Fibroblast of skin of back (primary cell): Measurements from ENCODE around the gene XYLT2.

Source experiments
- DNase-seq: peaks from one replicate; pipeline ENCODE4 v3.0.0-alpha.2; 2013

Gene XYLT2

DNA sequence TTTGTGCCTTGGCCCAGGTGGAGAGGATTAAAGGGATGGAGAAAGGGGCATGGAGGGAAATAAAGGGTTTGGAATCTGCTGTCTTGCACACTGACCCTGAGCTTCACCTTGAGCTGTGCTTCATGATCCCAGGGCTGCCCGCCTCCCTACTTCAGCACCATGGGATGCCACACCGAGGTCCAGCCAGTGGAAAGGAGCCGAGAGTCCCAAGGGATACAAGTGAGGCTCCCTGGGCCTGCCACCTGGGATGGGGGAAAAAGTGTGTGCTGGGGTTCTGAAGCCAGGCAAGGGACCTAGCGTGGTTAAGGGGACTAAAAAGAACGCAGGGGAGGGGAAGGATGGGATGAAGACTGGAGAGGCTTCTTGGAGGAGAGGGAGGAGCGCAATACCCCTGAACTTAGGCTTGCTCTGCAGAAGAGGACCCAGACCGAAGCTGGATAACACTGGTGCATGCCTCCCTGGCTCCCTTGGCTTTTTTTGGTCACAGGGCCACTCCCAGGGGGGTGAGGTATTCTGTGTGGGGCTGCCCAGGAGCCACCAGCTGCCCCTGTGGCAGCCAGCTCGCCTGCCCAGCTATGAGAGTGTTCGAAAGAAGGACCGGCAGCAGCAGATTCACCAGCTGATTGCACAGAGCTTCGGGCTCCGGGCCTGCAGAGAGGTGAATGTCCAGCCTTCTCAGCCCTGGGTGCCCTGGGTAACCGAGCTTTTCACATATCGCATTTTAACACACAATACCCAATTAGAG is 19.9 kb downstream of the XYLT2 start:
- no peak for DNase-seq

DNA sequence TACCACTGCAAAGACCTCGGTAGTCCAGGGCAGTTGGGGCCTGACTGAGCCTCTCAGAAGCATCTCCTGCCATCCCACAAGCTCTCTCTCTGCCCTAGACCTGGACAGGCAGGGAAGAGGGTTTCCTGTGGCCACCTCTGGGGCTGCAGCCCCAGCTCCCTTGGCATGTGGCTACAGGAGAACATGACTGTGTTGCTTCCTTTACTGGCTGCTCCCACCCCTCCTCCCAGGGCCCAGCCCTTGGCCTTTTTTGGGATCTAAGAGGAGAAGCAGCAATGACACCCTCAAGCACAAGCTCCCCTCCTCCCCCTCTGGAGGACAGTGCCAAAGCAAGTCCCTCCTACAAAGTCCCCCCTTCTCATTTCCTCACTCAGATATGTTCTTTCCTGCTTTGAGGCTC is 21.5 kb downstream of the XYLT2 start:
- no peak for DNase-seq

DNA sequence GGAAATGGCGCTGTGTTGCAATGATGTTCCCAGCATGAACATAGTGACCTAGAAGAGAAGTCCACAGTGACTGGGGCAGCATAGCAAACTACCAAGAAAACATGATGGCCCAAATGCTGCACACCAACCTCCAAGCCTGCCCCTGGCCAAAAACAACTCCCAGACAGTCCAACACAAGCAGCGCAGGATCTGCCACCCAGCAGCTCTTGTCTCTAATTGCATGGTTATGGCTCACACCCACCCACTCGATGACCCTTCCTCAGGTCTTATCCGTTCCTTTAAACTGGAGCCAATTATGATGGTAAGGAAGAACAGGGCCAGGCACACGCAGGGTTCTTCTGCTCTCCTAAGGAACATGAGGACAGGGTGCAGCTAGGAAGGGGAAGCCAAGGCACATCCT is 24.1 kb downstream of the XYLT2 start:
- DNase-seq, result no peak

DNA sequence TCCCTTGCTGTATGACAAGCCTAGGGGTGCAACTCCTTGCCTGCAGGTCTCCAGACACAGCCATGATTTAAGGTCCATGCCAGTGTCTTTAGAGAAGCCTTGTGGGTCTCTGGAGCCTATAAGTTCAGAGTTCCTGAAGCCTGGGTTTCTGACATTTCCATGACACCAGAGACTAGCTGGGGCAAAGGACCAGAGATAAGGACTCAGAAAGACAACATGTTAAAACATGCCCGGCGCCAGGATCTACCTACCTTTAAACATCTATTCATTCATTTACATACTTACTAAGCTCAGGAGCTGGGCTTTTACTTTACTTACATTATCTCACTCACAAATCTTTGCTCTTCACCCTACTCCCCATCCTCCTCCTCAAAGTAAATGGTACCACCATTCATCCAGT is 25.6 kb downstream of the XYLT2 start:
- no peak for DNase-seq

DNA sequence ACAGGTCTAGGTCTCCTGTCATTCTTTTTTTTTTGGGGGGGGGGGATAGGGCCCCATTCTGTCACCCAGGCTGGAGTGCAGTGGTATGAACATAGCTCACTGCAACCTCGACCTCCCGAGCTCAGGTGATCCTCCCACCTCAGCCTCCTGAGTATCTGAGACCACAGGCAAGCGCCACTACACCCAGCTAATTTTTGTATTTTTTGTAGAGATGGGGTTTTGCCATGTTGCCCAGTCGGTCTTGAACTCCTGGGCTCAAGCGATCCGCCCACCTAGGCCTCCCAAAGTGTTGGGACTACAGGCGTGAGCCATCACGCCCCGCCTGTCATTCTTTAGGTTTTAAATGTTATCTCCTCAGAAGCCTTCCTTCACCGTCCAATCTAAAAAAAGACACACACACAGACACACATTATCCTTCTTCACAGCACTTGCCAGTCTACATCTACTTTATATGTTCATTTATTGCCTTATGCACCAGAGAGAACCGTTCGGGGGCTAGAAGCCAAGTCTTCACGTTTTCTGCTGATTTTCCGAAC is 26.4 kb downstream of the XYLT2 start:
- DNase-seq, result no peak

DNA sequence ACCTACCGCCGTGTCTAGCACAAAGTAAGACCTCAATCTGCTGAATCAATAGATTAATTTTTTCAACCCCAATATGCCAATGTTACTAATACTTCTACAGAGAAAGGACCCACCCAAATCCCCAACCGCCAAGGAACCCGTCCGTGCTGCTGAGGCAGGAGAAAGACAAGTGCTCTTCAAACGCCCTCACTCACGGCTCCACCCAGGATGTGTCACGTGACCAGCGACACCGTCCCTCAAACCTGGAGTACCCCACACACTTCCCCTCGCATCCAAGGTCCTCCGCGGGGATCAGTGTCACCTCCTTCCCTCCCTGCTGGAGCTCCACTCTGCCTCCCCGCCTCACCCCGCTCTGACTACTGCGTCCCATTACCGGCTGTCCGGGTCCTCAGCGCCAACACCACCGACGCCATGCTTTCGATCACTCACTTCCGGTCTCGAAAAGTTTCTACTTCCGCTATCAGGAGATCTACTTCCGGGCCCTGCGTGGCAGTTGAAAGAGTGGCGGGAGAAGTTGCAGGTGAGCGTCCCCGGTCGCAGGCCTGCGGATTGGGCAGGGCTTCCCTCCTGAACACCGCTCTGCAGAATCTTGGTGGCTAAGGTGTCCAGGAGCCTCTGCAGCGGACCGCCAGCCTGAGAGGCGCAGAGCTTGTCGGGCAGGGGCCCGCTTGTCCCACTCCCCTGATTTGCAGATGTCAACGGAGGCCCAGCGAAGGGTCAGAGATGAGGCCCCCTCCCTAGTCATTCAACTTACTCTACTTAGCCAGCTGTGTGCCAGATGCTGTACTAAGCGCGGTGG is 27.0 kb downstream of the XYLT2 start, which contains the start of the genes EME1 and MRPL27:
EME1 (plus strand) TSS at position 472 of the 799 bp plus-strand sequence. CDS start 1,980 bp downstream, outside the sequence.
MRPL27 (minus strand) TSS at position 427 of the 799 bp plus-strand sequence; CDS start at position 413, 14 bp downstream.
- peak; percentile 90 for DNase-seq

DNA sequence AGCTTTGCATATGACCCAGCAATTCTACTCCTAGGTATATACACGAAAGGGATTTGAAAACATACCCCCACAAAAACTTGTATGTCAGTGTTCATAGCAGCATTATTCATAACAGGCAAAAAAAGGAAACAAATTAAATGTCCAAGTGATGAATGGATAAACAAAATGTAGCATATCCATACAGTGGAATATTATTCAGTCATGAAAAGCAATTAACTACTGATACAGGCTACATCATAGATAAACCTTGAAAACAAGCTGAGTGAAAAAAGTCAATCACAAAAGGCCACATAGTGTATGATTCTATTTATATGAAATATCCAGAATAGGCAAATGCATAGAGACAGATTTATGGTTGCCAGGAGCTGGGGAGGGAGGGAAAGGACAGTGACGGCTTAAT is 27.8 kb downstream of the XYLT2 start:
- DNase-seq, result no peak

DNA sequence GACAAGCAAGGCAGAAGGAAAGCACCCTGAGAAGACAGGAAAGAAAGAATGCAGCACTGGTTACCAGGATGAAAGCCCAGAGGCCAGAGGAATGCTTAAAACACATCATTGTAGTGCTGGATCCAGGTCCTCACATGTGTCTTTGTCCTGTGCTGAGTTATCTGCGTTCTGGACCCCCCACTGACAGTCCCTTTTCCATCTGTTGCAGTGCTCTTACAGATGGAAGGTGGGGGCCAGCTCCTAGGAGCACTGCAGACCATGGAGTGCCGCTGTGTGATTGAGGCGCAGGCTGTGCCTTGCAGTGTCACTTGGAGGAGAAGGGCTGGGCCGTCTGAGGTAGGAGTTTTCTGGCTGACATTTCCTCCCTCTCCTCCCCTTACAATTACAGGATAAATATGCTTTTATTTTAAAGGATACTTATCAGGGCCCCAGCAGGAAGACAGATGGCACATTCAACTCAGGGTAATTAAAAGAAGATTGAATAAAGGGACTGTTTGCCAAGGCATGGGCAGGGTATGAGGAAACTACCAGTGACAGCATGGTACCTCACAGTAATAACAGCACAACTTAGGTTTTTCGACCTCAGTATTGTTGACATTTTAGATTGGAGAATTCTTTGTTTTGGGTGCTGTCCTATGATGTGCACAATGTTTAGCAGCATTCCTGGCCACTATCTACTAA is 30.1 kb downstream of the XYLT2 start:
- DNase-seq, result no peak

DNA sequence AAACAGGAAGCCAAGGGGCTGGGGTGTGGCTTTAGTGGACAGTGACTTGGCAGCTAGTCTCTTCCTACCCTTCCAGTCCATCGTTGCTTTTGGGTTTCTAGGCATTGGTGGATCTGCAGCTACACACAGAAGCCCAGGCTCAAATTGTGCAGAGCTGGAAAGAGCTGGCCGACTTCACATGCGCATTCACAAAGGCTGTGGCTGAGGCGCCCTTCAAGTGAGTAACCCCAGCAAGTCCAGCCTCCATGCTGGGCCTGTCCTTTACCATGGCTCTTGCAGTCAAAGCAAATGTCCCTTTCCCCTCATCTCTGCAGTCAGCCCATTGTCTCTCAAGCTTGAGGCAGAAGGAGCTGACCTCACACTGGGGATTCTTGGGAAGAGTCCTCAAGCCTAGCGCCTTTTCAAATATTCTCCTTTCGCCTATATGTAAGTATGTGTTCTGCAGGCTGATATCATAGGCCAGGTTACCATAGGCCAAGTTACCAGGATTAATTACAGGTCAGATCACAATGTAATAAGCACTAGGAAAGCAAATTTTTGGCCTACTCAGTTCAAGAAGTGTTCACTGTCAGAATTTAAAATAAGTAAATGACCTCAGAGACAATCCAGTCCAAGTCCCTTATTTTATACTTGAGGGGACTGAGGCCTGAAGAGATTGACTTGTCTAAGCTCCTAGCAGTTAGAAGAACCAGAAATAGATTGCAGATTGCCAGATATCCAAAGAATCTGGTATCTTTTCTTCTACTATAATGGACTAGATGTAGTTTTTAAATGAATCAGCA is 33.6 kb downstream of the XYLT2 start:
- no peak for DNase-seq

DNA sequence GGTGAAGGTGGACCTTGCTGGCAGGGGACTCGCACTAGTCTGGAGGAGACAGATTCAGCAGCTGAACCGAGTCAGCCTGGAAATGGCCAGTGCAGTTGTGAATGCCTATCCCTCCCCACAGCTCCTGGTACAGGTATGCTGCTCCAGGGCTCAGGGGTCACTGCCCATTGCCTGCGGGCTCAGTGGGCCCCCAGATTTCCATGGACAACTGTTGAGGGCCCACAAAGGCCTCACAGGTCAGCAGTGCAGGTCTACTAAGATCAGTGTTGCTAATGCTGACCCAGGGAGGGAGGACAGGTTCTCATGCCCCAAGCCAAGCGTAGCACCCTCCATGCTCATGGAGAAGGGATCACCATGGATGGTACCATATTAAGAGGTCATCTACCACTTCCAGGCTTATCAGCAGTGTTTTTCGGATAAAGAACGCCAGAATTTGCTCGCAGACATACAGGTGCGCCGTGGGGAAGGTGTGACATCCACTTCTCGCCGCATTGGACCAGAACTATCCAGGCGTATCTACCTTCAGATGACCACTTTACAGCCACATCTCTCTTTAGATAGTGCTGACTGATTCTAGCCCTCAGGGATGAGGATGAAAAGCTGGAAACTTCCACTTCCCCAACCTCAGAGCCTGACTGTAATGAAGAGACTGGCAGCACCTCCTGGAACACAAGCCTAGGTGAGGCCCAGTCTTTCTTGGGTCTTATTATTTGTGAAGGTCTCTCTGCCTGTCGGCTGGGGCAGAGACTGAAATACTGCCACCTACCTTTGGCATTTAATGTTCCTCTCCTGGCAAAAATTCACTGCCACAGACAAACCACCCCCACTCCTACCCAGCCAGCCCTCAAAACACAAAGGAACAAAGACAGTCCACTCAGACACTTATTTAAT is 34.7 kb downstream of the XYLT2 start:
- no peak for DNase-seq

DNA sequence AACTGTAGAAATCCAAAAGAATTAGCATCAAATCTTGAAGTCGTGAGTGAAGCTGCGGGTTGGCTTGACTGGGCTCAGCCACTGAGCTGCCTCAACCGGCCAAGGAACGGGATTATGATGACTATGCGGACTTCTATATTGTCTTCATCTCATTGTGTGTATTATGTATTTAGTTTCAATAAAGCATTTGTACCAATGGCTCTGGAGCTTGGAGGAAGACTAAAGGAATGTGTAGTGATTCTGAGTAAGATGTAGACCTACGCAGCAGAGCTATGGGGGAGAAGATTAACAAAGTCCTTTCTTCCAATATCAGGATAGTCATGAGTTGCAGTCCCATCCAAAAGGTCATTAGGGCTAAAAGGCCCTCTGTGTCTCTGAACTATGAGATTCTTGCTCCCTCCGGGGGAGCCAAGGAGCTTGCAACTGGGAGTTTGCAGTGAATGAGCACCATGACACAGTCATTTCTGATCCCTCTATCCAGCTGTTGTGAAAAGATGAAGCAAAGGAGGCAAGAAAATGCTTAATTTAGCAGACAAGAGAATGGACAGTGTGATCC is 35.4 kb downstream of the XYLT2 start:
- DNase-seq, result no peak

DNA sequence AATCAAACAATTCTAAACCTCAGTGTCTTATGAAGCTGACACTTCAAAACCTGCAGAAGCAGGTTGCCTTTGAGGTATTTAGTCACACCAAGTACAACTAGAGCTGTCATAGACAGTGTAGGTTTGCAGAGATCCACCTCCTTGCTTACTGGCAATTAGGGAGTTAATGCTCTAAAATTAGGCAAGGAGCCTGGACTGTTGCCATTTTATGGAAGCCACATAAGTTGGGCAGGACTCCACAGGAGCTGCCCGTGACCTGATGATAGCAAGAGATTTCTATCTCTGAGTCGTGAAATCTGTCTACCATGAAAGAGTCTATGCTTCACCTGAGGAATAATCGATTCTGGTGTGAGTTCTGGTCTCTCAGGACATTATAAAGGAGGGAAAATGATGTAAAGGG is 36.0 kb downstream of the XYLT2 start:
- DNase-seq, result no peak

DNA sequence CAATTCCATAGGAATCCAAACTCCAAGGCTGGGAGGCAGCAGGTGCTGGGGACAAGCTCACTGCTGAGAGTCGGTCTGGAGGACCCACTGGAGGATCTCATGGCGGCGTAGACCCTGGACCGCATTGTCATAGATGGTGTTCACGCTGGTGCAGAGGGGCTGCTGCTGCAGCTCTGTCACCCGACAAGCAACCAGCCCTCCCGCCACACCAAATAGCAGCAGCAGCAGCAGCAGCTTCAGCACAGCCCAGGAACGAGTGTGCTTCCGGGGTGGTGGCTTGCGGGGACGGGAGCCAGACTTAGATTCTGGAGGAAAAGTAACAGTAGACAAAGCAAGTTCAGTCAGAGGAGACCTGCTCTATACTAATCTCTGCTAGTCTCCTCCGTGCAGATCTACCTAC is 37.0 kb downstream of the XYLT2 start:
- DNase-seq, result no peak

DNA sequence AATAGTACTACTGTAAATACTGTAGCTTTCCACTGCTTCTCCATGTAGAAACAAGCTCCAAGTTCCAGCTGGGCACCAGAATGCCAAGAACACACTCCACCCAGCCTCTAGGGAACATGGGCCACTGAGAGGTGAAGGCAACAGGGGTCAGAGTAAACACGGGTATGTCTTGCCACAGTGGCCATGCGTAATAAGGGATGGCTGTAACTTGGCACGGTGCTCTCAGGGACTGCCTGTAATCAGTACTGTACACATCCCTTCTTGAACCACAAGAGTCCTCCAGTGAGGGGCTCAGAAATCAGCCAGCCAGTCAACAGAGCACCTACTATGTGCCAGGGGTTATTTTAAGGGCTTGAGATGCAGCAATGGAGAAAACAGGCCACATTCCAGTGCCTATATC is 40.6 kb downstream of the XYLT2 start:
- DNase-seq, result no peak

DNA sequence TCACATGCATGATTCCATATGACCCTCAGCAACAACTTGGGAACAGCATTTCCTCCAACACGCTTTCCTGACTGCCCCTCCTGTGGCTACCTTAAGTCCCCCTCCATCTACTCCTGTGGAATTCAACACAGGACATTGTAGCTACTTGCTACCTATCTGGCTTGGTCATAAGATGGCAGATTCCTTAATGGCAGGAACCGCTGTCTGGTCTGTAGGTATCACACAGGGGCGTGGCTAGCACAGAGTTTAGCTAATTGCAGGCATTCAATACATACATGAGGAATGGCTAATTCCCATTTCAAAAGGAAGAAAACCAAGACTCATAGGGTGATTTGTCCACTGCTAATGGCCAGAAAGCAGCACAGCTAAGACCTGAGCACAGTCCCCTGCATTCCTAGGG is 42.8 kb downstream of the XYLT2 start:
- DNase-seq, result no peak

DNA sequence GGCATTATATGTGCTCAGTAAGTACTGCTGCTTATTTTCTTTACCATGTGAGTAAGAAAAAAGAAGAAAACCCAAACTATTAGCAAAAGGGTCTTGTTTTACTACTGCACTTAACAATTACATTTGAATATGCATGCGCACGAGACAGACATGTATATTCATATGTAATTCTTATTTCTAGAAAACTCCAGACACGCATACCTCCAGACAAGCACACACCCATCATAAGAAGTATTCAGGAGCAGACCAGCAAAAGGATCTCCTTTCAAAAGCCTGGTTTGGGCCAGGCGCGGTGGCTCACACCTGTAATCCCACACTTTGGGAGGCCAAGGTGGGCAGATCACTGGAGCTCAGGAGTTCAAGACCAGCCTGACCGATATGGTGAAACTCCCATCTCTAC is 43.6 kb downstream of the XYLT2 start:
- DNase-seq, result no peak

DNA sequence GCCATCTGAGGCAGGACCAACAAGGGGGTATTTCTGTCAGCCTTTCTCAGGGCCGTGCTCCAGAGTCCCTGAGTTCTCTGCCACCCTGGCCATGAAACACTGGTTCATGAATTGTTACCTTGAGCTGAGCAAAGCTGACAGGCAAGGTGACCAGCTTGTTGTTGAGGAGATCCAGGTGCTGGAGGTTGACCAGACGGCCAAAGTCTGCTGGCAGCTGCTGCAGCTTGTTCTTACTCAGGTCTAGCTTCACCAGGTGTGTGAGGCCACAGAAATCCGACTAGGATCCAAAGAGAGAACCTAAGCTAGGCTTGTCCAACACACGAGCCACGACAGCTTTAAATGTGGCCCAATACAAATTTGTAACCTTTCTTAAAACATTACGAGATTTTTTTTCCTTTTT is 46.7 kb downstream of the XYLT2 start:
- DNase-seq, result no peak

DNA sequence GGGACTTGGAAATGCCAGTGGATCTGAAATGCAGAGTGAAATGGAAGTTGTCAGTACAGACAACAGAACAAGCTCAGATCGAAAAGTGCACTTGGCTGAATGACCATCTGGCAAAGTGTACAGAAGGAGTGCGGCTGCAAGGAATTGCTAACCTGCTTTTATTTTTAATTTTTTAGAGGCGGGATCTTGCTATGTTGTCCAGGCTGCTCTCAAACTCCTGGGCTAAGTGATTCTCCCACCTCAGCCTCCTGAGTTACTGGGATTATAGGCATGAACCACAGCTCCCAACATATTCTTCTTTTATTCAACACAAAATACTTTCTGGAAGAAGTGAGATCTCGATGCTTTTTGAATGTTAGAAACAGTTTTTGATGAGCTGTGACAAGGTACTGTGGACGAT is 47.8 kb downstream of the XYLT2 start:
- DNase-seq, result no peak

DNA sequence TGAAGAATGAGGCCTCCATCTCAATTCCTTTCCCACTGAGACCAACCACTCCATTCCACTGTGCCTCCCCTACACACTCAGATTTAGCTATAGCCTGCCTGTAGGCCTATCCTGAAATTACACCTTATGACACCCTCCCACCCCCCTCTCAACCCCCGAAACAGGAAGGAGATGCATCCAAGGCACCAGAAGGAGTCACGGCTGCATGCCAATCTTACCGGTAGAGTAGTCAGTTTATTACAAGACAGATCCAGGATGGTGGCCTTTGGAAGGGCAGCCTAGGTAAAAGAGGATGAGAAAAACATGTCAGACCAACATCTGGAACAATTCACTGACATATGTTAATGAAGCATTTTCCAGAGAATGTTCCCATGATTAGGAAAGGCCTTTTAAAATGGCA is 48.8 kb downstream of the XYLT2 start:
- DNase-seq, result no peak

DNA sequence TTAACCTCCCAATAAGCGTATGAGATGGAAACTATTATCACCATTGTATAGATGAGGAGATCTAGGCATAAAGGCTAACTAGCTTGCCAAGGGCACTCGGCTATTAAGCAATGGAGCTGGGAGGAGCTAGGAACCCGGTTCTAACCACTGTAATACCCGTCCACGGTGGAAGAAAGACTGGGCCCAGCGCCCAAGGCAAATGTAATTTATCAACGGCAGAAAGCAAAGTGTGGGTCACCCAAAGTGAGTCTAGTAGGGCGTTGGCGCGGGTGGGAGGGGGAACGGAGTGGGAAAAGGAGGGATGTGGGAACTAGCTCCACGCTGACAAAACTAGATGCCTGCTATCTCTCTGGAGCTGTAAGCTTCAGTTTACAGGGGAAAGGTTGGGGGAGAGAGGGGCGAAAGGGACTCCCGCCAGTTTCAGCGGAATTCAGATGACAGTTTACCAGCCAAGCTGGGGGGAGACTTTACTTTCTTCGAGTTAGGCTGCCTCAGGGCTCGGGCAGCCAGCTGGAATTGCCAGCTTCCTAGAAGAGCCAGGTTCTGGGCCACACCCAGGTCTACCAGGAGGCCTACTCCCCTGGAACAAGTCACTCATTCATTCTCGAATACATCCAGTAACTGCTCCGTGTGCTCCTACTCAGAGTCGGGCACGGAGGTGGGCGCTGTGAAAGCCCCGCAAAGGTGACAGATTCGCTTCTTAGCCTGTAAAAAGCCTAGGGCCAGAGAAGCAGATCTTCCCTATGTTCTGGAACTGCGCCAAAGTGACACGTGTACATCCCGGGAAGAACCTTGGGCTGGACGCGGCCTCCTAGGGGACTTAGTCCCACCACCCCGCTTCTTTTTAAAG is 50.6 kb downstream of the XYLT2 start:
- DNase-seq, result peak; percentile 45
